Neuronal stem cell (in vitro differentiated cells): ENCODE results near the gene CASTOR1.

Source experiments
- DNase-seq: peaks from one replicate; pipeline ENCODE4 v3.0.0-alpha.2; 2013; ENCODE audit warnings: low spot score
- H2AFZ ChIP-seq: one replicate; pipeline ENCODE4 v1.6.1; 2013; ENCODE audit warnings: mild to moderate bottlenecking, low read length, inconsistent platforms
- H2AK5ac ChIP-seq: 2 replicates; pipeline ENCODE4 v1.6.1; 2013; ENCODE audit warnings: low read depth, mild to moderate bottlenecking, inconsistent platforms, low read length, moderate library complexity, mixed read lengths
- H2BK120ac ChIP-seq: 2 replicates; pipeline ENCODE4 v1.6.1; 2013; ENCODE audit warnings: low read depth, mild to moderate bottlenecking, inconsistent platforms, low read length, moderate library complexity, mixed read lengths
- H2BK12ac ChIP-seq: one replicate; pipeline ENCODE4 v1.6.1; 2013; ENCODE audit warnings: low read length, inconsistent platforms
- H2BK15ac ChIP-seq: 2 replicates; pipeline ENCODE4 v1.6.1; 2013; ENCODE audit warnings: mild to moderate bottlenecking, low read length, inconsistent platforms, mixed read lengths
- H2BK5ac ChIP-seq: one replicate; pipeline ENCODE4 v1.6.1; 2013; ENCODE audit warnings: inconsistent platforms, mild to moderate bottlenecking, low read length, moderate library complexity
- H3K14ac ChIP-seq: one replicate; pipeline ENCODE4 v1.6.1; 2013; ENCODE audit warnings: low read length, inconsistent platforms
- H3K18ac ChIP-seq: 2 replicates; pipeline ENCODE4 v1.6.1; 2013; ENCODE audit warnings: low read length, inconsistent platforms
- H3K23ac ChIP-seq: 2 replicates; pipeline ENCODE4 v1.6.1; 2013; ENCODE audit warnings: low read depth, mild to moderate bottlenecking, mixed read lengths, low read length, inconsistent platforms; ENCODE audit not compliant: poor library complexity
- H3K27ac ChIP-seq: replicated peaks from 3 replicates; pipeline ENCODE4 v1.5.1; 2013; ENCODE audit warnings: low read length, inconsistent platforms
- H3K27me3 ChIP-seq, 3 experiments: 2 replicates each; pipeline ENCODE4 v1.6.1; 2013; ENCODE audit warnings: low read length in 3 of 3, mild to moderate bottlenecking in 2 of 3, inconsistent platforms in 1 of 3, low read depth in 1 of 3, mixed read lengths in 1 of 3, moderate library complexity in 1 of 3; ENCODE audit not compliant: control insufficient read depth in 3 of 3, insufficient read depth in 3 of 3
- H3K36me3 ChIP-seq, 2 donors: replicated peaks in 1 of 2; 2 replicates each; pipeline ENCODE4 v1.6.1; 2013; ENCODE audit warnings: low read length in 2 of 2; ENCODE audit not compliant: control insufficient read depth in 2 of 2, insufficient read depth in 2 of 2
- H3K4ac ChIP-seq: 2 replicates; pipeline ENCODE4 v1.6.1; 2013; ENCODE audit warnings: inconsistent platforms, mild to moderate bottlenecking, low read length, moderate library complexity
- H3K4me1 ChIP-seq, 2 donors: 1 replicate in 1 of 2; 2 replicates in 1 of 2; pipeline ENCODE4 v1.6.1; 2013; ENCODE audit warnings: low read length in 2 of 2, low read depth in 1 of 2; ENCODE audit not compliant: control insufficient read depth in 2 of 2, insufficient read depth in 1 of 2
- H3K4me2 ChIP-seq: one replicate; pipeline ENCODE4 v1.6.1; 2013; ENCODE audit warnings: mild to moderate bottlenecking, low read length, inconsistent platforms; ENCODE audit not compliant: insufficient read depth, poor library complexity, severe bottlenecking
- H3K4me3 ChIP-seq, 2 donors: 2 replicates each; pipeline ENCODE4 v1.5.1; 2013; ENCODE audit warnings: low read length in 2 of 2, mild to moderate bottlenecking in 2 of 2, inconsistent platforms in 1 of 2, moderate library complexity in 1 of 2
- H3K79me1 ChIP-seq: one replicate; pipeline ENCODE4 v1.6.1; 2013; ENCODE audit warnings: low read depth, mild to moderate bottlenecking, inconsistent platforms, low read length, moderate library complexity
- H3K9ac ChIP-seq: one replicate; pipeline ENCODE4 v1.6.1; 2013; ENCODE audit warnings: mild to moderate bottlenecking, low read depth, low read length, inconsistent platforms; ENCODE audit not compliant: poor library complexity
- H3K9me3 ChIP-seq, 2 donors: replicated peaks in 1 of 2; 2 replicates each; pipeline versions ENCODE3 to v1.6.1; 2013; ENCODE audit warnings: low read length in 2 of 2, mild to moderate bottlenecking in 2 of 2, inconsistent platforms in 1 of 2, low read depth in 1 of 2, mixed read lengths in 1 of 2, moderate library complexity in 1 of 2; ENCODE audit not compliant: control insufficient read depth in 2 of 2, insufficient read depth in 1 of 2
- H4K8ac ChIP-seq: one replicate; pipeline ENCODE4 v1.6.1; 2013; ENCODE audit warnings: low read depth, mild to moderate bottlenecking, inconsistent platforms, low read length, moderate library complexity
- H4K91ac ChIP-seq: one replicate; pipeline ENCODE4 v1.6.1; 2013; ENCODE audit warnings: low read length, low read depth, mild to moderate bottlenecking, inconsistent platforms; ENCODE audit not compliant: poor library complexity
- WGBS, 2 donors: extraction: QIAGEN DNeasy Blood & Tissue Kit; methylation state at CpG; one replicate each; pipeline ENCODE4 v1.1.7; 2013; ENCODE audit warnings: missing lambda C conversion rate in 2 of 2, mixed read lengths in 1 of 2; ENCODE audit not compliant: insufficient read length in 2 of 2, insufficient replicate concordance in 1 of 2; ENCODE audit errors: extremely low coverage in 2 of 2; 5-methylcytosine and 5-hydroxymethylcytosine counted together

CASTOR1 gene

DNA sequence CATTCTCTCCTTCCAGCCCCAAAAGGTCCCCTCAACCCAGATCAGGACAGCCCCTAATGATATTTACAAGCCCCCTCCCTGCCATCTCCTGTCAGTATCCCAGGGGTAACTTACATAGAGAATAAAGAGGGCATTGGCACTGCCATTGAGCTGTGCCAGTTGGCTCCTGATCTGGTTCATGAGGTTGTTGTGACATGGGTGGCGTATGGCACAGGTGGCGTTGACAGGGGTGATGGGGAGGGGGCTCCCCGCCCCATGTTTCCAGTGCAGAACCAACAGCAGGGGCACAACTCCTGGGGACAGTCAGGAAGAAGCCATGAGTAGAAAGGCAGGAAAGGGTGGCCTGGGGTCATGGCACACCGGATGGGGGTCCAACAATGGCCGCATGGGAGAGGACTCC, 44.7 kb downstream of the CASTOR1 start:
- Histone ChIP-seq H3K4me3 (peak overlapping the region in 1 of 2 donors; percentile 62), H3K4ac (peak overlapping the region; percentile 43), H3K4me2 (no peak overlapping the region), H3K18ac (no peak overlapping the region), H2BK120ac (peak overlapping the region; percentile 83), H4K8ac (no peak overlapping the region), H2BK5ac (peak overlapping the region; percentile 75), H2BK15ac (peak overlapping the region; percentile 8), H3K4me1 (peaks cover 19 to 28% of the 10 kb centered on the region in 2 donors), H3K23ac (peak overlapping the region; percentile 18), H3K36me3 (peaks cover 3 to 13% of the 10 kb centered on the region in 2 donors), H2AK5ac (peak overlapping the region; percentile 73), H2BK12ac (no peak overlapping the region), H4K91ac (no peak overlapping the region), H3K79me1 (peaks cover 2% of the 10 kb centered on the region), H3K14ac (no peak overlapping the region), H3K27ac (no peak overlapping the region), H3K9me3 (peaks cover 0 to 2% of the 10 kb centered on the region in 2 donors), H3K27me3 (peaks cover 0 to 11% (median 0%) of the 10 kb centered on the region in 3 experiments), H3K9ac (no peak overlapping the region), H2AFZ (no peak overlapping the region)
- no peak for DNase-seq
- WGBS, 2 donors: no CpG with 5 or more reads among the region's 5 CpGs

DNA sequence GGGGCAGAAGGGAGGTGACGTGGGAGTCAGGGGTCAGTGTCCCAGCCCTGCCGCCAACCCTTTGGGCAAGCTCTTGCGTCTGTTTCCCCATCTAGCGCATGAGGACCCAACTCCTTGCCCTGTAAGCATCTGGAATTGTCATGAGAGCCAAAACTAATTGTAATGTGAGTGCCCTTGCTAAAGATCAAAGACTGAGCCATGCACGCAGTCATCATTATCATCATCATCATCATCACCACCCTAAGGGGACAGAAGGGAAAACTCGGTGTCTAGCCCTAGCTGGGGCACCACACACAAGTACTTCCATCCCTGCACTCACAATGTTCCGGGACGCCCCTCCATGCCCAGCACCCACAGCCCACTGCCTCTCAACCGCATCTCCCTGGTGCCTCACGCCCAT, 45.2 kb downstream of the CASTOR1 start:
- Histone ChIP-seq H4K91ac (no peak overlapping the region), H3K4me2 (no peak overlapping the region), H2AFZ (no peak overlapping the region), H4K8ac (no peak overlapping the region), H3K14ac (peak overlapping the region; percentile 71), H3K23ac (peak overlapping the region; percentile 73), H3K36me3 (peaks cover 3 to 13% of the 10 kb centered on the region in 2 donors), H3K9me3 (peaks cover 0 to 2% of the 10 kb centered on the region in 2 donors), H3K79me1 (peaks cover 2% of the 10 kb centered on the region), H3K27ac (no peak overlapping the region), H2BK120ac (peak overlapping the region; percentile 83), H2BK12ac (peak overlapping the region; percentile 94), H2AK5ac (peak overlapping the region; percentile 96), H2BK15ac (peak overlapping the region; percentile 89), H3K27me3 (peaks cover 0 to 11% (median 0%) of the 10 kb centered on the region in 3 experiments), H2BK5ac (peak overlapping the region; percentile 75), H3K4ac (peak overlapping the region; percentile 98), H3K4me3 (peak overlapping the region in 1 of 2 donors; percentile 36), H3K9ac (no peak overlapping the region), H3K4me1 (peaks cover 14 to 24% of the 10 kb centered on the region in 2 donors), H3K18ac (peak overlapping the region; percentile 81)
- no peak for DNase-seq
- WGBS, 2 donors: no CpG with 5 or more reads among the region's 10 CpGs

DNA sequence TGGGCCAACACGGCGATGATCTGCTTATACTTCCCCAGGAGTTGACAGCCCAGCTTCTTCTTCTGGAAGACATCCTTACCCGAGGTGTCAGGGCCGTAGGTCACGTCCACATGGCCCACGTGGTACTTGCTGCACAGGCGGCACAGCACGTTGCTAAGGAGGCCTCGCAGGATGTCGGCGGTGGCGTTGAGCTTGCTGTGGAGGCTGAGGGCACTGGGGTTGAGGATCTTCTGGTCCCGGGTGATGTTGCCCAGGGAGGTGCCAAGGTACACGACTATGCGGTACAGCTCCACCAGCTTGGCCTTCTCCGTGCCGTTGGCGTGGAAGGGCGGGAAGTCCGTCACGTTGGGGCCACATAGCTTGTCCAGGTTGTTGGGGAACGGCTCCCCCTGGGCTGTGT, 45.6 kb downstream of the CASTOR1 start:
- Histone ChIP-seq H4K91ac (no peak overlapping the region), H2BK15ac (peak overlapping the region; percentile 89), H3K79me1 (peaks cover 2% of the 10 kb centered on the region), H3K14ac (peak overlapping the region; percentile 71), H4K8ac (no peak overlapping the region), H2BK5ac (peak overlapping the region; percentile 75), H3K4me1 (peaks cover 14 to 22% of the 10 kb centered on the region in 2 donors), H3K23ac (peak overlapping the region; percentile 91), H3K27me3 (peaks cover 0 to 11% (median 0%) of the 10 kb centered on the region in 3 experiments), H3K36me3 (peaks cover 3 to 13% of the 10 kb centered on the region in 2 donors), H3K4me3 (peak overlapping the region in 1 of 2 donors; percentile 36), H2AFZ (no peak overlapping the region), H2AK5ac (peak overlapping the region; percentile 96), H3K4ac (no peak overlapping the region), H3K27ac (no peak overlapping the region), H2BK12ac (peak overlapping the region; percentile 94), H2BK120ac (peak overlapping the region; percentile 83), H3K9me3 (peaks cover 0 to 2% of the 10 kb centered on the region in 2 donors), H3K4me2 (no peak overlapping the region), H3K18ac (peak overlapping the region; percentile 81), H3K9ac (no peak overlapping the region)
- DNase-seq: no peak
- WGBS, 2 donors: no CpG with 5 or more reads among the region's 22 CpGs

DNA sequence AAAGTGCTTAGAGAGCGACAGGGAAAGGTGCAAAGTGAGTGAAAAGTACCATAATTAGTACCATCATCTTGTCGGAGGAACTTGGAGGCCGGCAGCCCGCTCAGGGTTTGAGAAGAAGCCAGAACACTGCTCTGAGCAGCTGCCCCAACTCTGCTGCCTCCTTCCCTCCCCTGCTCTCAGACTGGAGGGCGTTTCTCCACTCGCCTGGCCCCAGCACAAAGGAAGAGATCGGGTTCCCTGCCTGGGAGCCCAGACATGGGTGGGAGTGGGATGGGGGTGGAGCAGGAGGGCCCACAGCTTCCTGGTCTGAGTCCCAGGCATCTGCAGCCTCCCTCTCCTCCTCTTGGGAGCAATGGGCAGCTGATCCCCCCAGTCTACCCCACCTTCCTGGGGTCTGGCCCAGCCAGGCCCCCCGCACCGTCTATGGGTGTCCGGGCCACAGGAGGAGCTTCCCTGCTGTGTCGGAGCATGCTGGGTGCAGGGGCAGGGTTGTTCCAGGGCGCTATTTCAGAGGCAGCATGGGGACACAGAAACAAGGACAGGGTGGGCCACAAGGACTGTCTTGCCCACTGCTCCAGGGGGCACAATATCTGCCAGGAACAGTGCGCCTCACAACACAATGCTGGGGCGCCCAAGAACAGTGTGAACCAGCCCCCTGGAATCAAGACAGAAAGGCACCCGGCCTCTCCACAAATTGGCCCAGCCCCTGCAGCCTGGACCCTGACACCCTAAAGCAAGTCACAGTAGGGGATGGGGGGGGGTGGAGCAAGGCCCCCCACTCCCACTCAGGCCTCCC, 47.5 kb downstream of the CASTOR1 start:
- no peak overlapping the region for H3K4me3 ChIP-seq
- no peak overlapping the region for H3K4ac ChIP-seq
- H4K91ac ChIP-seq: peak overlapping the region; percentile 93
- H3K4me1 ChIP-seq: peaks cover 12 to 16% of the 10 kb centered on the region in 2 donors
- peak overlapping the region; percentile 33 for H3K9ac ChIP-seq
- peak overlapping the region; percentile 39 for H2BK15ac ChIP-seq
- peak overlapping the region; percentile 83 for H3K14ac ChIP-seq
- no peak overlapping the region for H2AFZ ChIP-seq
- peak overlapping the region; percentile 72 for H4K8ac ChIP-seq
- H2BK120ac ChIP-seq: no peak overlapping the region
- peak overlapping the region; percentile 87 for H3K23ac ChIP-seq
- H3K27ac ChIP-seq: no peak overlapping the region
- H3K27me3 ChIP-seq: peaks cover 0 to 5% (median 0%) of the 10 kb centered on the region in 3 experiments
- peak overlapping the region; percentile 77 for H2AK5ac ChIP-seq
- peak overlapping the region; percentile 57 for H2BK5ac ChIP-seq
- peaks cover 2% of the 10 kb centered on the region for H3K79me1 ChIP-seq
- no peak overlapping the region for H2BK12ac ChIP-seq
- peak overlapping the region; percentile 14 for H3K4me2 ChIP-seq
- peak overlapping the region; percentile 74 for H3K18ac ChIP-seq
- H3K36me3 ChIP-seq: peaks cover 3 to 13% of the 10 kb centered on the region in 2 donors
- WGBS, 2 donors: no CpG with 5 or more reads among the region's 15 CpGs
- no peak for DNase-seq
- peaks cover under 1 to 2% of the 10 kb centered on the region in 2 donors for H3K9me3 ChIP-seq
